Activated CD4-positive, alpha-beta T cell treated with anti-CD3 and anti-CD28 coated beads for 48 hours (primary cell): ENCODE measurements around the gene ZBTB8OS.
"Not testable (repeated sequence)": the region's sequence is repeated elsewhere in the genome, so short reads cannot be mapped to it uniquely, and the experiment has no call there.

ENCODE experiments used
- DNase-seq: peaks from one replicate; pipeline ENCODE4 v3.0.0-alpha.2; 2020

The ZBTB8OS gene

DNA sequence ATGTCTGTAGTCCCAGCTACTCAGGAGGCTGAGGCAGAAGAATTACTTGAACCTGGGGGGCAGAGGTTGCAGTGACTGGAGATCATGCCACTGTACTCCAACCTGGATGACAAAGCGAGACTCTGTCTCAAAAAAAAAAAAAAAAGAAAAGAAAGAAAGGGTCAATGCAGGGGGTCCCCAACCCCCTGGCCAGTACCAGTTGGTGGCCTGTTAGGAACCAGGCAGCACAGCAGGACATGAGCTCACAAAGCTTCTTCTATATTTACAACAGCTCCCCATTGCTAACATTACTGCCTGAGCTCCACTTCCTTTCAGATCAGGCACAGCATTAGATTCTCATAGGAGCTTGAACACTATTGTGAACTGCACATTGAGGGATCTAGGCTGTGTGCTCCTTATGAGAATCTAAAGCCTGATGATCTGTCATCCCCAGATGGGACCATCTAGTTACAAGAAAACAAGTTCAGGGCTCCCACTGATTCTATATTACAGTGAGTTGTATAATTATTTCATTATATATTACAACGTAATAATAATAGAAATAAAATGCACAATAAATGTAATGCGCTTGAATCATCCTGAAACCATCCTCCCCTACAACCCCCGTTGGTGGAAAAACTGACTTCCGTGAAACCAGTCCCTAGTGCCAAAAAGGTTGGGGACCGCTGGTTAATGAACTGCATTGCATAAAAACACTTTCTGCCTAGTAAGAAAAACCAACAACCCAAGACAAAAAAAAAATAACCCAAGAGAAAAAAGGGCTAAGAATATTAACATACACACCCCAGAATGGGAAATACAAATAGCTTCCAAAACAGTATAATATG, 2.8 kb downstream of the ZBTB8OS start:
- no peak for DNase-seq

DNA sequence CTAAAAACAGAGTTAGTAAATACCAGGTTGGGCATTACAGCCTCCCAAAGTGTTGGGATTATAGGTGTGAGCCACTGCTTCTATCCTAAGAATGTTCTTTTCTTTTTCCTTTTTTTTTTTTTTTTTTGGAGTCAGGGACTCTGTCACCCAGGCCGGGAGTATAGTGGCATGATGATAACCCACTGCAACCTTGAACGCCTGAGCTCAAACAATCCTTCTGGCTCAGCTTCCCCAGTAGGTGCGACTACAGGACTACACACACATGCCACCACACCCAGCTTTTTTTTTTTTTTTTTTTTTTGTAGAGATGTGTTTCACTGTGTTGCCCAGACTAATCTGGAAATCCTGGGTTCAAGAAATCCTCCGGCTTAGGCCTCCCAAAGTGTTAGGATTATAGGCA, 5.9 kb downstream of the ZBTB8OS start:
- no peak for DNase-seq

DNA sequence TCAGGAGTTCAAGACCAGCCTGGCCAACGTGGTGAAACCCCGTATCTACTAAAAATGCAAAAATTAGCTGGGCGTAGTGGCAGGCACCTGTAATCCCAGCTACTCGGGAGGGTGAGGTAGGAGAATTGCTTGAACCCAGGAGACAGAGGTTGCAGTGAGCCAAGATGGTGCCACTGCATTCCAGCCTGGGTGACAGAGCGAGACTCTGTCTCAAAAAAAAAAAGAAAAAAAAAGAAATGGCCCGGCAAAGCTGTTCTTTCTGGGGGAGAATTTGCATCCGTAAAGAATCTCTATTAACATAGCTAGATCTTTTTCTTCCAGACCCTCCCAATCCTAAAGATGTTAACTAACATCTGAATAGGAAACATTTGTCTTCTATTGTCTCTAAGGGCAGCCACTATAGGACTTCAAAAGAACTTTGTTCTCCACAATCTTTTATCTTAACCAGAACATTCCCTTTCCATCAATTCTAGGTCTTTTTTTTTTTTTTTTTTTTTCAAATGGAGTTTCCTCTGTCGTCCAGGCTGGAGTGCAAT, 8.0 kb downstream of the ZBTB8OS start:
- DNase-seq: not testable (repeated sequence)

DNA sequence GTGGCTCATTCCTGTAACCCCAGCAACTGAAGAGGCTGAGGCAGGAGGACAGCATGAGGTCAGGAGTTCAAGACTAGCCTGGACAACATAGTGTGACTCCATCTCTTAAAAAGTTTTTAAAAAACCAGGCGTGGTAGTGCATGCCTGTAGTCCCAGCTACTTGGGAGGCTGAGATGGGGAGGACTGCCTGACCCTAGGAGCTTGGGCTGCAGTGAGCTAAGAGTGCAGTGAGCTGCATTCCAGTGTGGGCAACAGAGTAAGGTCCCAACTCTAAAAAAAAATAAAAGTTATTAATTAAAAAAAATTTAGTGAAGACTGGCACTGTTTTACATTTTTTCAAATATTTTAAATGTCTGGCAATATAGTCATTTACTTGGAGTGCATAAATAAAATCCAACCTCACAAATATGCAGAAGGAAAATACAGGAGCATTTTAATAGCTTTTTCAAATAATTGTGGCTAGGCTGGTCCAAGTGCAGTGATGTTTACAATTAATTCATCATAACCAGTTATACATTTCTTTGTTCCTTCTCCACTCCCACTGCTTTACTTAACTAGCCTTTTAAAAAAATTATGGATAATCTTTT, 10.8 kb downstream of the ZBTB8OS start:
- DNase-seq: no peak

DNA sequence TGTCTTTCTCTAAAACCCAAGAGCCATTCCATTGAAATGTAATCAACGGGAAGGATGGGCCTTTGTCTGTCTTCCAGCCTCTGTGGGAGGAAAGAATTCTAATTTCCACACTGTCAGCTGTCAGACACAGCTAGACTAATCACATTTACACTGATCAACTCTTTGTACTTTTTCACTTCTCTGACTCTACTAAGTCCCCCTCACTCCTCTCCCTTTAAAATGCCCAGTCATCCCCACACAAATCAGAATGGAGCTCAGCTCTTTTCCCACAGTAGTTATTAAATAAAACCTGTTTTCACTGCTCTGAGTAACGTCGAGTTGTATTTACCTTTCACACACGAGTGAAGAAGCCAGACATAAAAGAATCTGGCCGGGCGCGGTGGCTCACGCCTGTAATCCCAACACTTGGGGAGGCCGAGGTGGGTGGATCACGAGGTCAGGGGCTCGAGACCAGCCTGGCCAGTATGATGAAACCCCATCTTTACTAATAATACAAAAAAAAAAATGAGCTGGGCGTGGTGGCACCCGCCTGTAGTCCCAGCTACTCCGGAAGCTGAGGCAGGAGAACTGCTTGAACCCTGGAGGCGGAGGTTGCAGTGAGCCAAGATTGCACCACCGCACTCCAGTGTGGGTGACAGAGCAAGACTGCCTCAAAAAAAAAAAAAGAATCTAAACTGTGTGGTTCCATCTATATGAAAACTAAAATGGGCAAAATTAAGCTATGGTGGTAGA, 13.3 kb downstream of the ZBTB8OS start:
- no peak for DNase-seq

DNA sequence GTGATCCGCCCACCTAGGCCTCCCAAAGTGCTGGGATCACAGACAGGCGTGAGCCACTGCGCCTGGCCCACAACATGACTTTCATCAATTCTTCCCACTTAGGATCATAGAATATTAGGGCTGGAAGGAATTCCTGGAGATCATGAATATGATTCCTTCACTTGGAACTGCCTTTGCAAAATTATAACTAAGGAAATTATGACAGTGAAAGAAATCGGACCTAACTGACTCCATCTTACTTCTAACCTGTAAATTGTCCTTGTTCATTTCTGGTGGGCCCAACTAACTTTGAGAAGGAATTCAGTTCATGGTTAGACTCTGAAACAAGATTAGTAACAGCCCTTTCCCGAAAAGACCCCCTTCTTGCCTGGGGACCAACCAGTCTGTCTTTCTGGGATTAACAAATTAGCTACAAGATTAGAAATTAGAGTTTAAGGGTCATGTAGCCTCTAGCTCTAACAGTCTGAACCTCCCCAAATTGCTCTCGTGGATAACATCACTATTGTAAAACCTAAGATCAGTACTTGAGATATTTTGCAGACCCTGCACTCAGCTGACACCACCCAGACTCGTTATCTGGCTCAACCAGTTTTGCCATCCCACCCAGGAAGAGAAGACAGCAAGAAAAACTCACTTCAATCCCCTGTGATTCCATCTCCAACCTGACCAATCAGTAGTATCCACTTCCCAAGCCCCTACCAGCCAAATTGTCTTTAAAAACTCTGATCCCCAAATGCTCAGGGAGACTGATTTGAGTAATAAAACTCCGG, 14.7 kb downstream of the ZBTB8OS start:
- DNase-seq: no peak

DNA sequence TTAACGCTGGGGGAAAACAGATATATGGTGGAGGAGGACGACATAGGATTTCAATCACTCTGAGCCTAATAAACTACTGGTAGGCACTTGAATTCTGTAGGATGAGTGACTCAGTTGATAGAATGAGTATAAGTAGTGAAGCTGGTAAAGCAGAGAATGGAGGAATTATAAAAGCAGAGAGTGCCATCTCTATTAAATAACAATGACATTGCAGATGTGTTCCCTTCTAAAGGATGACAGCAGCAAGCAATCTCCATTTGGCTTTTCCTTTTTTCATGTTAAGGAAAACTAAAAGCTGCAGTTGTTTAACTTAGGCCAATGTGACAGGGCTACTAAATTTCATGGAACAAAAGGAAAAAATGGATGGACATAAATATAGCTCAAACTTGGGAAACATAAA, 17.5 kb downstream of the ZBTB8OS start:
- DNase-seq: no peak

DNA sequence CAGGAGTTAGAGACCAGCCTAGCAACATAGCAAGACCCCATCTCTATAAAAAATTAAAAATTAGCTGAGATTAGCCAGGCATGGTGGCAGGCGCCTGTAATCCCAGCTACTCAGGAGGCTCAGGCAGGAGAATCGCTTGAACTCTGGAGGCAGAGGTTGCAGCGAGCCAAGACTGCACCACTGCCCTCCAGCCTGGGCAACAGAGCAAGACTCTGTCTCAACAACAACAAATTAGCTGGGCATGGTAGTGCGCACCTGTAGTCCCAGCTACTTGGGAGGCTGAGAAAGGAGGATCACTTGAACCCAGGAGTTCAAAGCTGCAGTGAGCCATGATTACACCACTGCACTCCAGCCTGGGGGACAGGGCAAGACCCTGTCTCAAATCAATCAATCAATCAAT, 20.2 kb downstream of the ZBTB8OS start:
- DNase-seq: not testable (repeated sequence)

DNA sequence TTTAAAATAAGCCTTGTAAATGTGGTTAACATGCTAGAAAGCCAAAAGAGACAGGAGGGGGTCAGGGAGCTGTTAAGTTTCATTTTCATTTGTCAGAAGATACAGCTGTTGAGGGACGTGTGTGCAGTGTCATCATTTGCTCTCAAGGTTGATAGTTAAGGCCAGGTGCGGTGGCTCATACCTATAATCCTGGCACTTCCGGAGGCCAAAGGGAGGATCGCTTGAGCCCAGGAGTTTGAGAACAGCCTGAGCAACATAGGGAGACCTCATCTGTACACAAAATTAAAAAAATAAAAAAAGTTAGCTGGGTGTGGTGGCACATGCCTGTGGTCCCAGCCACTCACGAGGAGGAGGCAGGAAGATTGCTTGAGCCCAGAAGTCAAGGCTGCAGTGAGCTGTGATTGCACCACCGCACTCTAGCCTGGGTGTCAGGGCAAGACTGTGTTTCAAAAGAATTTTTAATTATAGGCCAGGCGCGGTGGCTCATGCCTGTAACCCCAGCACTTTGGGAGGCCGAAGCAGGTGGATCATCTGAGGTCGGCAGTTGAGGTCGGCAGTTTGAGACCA, 22.7 kb downstream of the ZBTB8OS start:
- peak; percentile 9 for DNase-seq

DNA sequence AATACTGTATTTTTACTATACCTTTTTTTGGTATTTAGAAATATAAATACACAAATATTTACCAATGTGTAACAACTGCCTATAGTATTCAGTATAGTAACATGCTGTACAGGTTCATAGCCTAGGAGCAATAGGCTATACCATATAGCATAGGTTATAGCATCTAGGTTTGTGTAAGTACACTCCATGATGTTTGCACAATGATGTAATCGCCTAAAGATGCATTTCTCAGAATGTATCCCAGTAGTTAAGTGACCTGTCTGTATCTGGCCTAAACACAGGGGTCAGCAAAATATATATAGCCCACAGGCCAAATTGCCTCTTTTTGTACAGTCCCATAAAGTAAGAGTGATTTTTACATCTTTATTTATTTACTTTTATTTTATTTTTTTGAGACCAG, 24.2 kb downstream of the ZBTB8OS start:
- DNase-seq: no peak

DNA sequence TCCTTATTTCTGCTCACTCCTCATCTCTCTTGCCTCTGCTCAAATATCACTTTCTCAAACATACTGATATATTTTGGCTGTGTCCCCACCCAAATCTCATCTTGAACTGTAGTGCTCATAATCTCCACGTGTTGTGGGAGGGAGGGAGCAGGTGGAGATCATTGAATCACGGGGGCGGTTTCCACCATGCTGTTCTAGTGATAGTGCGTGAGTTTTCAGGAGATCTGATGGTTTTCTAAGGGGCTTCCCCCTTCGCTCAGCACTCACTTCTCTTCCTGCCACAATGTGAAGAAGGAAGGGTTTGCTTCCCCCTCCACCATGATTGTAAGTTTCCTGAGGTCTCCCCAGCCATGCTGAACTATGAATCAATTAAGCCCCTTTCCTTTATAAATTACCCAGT, 26.6 kb downstream of the ZBTB8OS start:
- DNase-seq: peak; percentile 67

DNA sequence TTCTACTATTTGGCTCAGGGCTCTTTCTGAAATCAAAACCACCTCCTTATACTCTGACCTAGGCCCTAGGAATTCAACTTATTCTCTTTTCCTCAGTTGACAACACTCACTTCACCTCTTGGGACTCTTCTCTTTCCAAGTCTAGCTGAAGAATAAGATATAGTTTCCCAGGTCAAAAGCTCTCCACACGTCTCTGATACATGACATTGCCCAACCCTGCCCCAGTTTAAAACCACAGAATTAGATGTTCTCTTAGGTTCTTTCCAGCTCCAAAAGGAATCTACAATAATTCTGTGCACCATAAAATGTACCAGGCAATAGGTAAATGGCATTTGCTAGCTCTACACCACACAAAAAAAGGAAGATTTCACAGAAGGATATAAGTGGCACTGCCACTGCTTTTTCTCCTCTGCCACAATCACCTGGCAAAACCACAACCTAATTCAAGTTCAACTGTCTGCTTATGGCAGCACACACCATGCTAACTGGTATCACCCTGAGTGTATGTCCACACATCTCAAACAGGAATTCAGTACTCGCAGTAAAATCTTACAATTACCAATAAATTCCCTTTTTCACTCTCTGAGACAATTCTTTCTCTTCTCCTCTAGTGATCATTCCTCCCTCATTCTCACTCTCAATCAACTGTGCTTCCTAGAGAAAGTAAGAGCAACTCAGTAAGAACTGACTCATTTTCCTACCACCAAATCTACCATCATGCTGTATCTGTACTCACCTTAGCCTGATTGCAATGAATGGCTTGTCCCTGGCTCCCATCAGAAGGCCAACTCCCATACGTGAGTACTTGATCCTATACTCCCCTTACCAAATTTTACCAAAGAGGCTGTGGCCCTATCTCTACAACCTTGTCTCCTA, 27.3 kb downstream of the ZBTB8OS start:
- DNase-seq: peak; percentile 31

DNA sequence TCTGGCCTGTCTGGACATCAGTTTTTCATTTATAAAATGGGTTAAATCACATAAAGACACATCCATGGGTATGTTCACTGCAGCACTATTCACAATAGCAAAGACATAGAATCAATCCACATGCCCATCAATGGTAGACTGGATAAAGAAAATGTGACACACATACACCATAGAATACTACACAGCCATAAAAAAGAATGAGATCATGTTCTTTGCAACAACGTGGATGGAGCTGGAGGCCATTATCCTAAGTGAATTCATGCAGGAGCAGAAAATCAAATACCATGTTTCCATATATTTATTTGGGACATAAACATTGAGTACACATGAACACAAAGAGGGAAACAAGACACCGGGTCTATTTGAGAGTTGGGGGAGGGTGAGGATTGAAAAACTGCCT, 28.1 kb downstream of the ZBTB8OS start:
- DNase-seq: no peak

DNA sequence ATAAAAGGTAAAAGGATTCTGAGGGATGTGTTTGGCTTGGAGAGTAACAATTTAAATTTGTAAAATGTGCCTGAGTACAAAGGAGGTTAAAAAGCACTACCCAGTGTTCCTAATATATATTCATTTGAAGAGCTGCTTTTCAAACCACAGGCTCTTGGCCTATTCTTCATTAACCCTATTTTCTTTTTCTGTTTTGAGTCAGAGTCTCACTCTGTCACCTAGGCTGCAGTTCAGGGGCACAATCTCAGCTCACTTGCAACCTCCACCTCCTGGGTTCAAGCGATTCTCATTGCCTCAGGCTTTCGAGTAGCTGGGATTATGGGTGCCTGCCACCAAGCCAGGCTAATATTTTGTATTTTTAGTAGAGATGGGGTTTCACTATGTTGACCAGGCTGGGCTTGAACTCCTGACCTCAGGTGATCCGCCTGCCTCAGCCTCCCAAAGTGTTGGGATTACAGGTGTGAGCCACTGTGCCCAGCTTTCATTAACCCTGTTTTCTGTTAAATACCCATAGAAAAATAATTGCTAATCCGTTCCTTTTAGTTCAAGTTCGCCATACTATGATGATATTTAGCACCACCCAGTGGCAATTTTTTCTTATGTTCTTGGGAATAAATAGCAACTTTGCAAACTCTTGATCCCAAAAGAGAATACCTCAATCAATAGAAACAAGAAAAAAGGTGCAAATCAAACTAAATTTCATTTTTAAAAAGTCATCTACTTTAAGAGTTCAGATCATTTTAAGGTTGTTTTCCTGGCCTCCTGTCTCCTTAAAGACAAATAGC, 30.5 kb downstream of the ZBTB8OS start:
- DNase-seq: peak; percentile 17

DNA sequence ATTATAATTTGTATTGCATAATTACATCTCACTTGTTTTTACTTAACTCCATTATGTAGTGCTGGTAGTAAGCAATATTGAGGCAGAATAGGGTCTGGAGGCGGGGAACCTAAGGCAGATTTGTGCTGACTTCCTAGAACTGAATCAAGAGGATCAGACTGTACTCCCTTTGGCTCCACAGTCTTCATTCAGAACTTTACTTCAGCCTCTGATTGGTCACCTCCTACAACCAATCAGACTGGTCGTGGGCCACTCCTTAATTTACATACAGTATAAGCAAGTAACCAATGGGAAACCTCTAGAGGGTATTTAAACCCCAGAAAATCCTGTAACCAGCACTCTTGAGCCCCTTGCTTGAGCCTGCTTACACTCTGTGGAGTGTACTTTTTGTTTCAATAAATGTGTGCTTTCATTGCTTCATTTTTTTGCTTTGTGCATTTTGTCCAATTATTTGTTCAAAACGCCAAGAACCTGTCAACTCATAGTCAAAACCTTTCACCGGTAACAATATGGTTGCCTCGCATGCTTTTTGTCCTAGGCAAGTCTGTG, 31.6 kb downstream of the ZBTB8OS start:
- DNase-seq: no peak

DNA sequence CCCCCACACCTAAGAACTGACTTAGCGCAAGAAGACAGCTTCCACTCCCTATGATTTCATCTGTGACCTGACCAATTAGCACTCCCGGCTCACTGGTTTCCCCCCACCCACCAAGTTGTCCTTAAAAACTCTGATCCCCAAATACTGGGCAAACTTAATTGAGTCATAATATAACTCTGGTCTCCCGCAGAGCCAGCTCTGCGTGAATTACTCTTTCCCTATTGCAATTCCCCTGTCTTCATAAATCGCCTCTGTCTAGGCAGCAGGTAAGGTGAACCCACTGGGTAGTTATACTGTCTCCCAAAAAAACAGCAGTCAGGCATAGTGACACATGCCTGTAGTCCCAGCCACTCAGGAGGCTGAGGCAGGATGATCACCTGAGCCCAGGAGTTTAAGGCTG, 36.9 kb downstream of the ZBTB8OS start:
- DNase-seq: no peak

DNA sequence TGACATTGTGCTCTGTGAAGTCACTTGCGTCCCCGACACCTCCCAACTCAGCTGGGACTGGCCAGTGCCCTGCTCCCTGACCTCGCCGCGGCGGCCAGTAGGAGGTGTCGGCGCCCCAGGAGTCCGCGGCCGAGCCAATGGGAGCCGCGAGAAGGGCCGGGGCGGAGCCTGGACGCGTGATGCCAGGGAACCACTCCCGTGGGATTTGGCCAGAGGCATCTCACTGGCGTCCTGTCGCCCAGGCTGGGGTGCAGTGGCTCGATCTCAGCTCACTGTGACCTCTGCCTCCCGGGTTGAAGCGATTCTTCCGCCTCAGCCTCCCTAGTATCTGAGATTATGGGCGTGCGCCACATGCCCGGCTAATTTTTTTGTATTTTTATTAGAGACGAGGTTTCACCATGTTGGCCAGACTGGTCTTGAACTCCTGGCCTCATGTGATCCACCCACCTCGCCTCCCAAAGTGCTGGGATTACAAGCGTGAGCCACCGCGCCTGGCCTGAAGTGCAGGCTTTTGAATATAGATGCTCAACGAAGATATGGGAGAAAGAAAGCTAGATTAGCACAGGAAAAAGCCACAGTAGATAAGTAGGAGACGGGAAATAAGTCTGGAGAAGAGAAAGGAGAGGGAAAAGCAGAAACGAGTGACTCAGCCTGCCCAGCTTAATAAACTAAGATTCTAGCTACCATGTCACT, 38.0 kb downstream of the ZBTB8OS start:
- peak; percentile 69 for DNase-seq

DNA sequence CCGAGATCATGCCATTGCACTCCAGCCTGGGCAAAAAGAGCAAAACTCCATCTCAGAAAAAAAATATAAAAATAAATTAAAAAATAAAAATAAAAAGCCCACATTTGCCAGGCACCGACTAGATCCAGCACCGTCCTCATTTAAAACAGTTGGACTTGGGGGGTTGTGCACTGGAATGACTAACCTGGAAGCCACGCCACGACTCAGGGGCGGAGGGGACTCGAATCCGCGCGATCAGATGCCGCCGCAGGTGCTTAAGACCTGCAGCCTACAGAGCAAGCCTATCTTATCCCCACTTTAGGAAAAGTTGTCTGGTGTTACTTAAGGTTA, 38.5 kb downstream of the ZBTB8OS start:
- DNase-seq: no peak

DNA sequence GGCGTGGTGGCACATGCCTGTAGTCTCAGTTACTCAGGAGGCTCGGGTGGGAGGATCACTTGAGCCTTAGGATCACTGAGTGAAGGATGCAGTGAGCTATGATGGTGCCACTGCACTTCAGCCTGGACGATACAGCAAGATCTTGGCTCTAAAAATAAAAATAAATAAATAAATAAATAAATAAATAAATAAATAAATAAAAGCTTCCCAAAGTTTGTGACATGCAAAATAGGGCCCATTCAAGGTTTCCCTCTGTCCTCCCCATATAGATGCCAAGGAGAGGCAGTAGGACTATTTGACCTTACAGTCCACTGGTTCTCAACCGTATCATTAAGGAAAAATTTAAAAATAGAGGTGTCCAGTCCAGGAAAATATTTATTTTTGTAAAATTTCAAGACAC, 41.2 kb downstream of the ZBTB8OS start:
- DNase-seq: no peak
